22Rv1 (cell line): ENCODE data around the gene MYO10.
"Not testable (repeated sequence)": the region's sequence is repeated elsewhere in the genome, so short reads cannot be mapped to it uniquely, and the experiment has no call there.

Experiments
- H3K27ac ChIP-seq: fragments of 450-650 bp; 2 replicates; pipeline ENCODE4 v1.5.1; 2017
- ZFX ChIP-seq: fragments of 450-650 bp; IDR thresholded peaks from 2 replicates; pipeline ENCODE4 v1.6.1; 2017; ENCODE audit warnings: antibody characterized with exemption, borderline replicate concordance
- TF ChIP-seq, protein P1 (sequence below): fragments of 450-650 bp; IDR thresholded peaks from 2 replicates; pipeline ENCODE4 v1.5.1; 2017; ENCODE audit warnings: mild to moderate bottlenecking

The MYO10 gene

DNA sequence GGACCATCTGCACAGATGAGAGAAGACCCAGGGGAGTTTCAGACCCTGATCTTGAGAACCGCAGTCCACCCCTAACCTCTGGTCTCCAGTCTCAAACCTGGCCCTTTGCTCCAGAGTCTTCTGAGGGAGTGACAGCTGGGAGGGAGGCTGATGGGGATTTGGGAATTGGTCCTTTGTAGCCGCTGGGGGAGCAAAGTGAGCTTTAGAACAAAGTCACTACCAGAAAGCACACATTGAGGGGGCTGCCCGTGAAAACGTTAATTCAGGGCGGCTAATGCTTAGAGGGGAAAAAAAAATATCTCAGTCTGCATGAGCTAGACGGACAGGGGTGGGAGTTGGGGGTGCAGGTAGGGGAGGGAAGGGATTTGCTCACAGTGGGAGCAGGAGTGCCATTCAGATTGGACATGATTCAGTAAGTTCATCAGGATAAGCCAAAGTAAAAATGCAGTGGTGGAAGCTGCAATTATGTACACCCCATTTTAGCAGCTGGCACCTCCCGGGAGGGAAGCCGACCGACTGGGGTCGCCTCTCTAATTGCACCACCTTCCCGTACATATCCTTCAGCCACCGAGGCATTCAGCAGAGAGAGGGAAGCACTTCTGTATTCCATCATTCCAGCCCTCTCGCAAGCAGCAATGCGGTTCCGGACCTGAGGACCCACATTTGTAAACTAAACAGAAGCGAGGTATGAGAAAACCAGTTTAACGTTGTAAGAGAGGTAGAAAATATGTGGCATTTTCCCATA lies 195.8 kb downstream of the MYO10 start:
- no peak overlapping the region for H3K27ac ChIP-seq
- no peak for TF ChIP-seq ZFX
- TF ChIP-seq, protein P1, sequence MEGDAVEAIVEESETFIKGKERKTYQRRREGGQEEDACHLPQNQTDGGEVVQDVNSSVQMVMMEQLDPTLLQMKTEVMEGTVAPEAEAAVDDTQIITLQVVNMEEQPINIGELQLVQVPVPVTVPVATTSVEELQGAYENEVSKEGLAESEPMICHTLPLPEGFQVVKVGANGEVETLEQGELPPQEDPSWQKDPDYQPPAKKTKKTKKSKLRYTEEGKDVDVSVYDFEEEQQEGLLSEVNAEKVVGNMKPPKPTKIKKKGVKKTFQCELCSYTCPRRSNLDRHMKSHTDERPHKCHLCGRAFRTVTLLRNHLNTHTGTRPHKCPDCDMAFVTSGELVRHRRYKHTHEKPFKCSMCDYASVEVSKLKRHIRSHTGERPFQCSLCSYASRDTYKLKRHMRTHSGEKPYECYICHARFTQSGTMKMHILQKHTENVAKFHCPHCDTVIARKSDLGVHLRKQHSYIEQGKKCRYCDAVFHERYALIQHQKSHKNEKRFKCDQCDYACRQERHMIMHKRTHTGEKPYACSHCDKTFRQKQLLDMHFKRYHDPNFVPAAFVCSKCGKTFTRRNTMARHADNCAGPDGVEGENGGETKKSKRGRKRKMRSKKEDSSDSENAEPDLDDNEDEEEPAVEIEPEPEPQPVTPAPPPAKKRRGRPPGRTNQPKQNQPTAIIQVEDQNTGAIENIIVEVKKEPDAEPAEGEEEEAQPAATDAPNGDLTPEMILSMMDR: no peak

DNA sequence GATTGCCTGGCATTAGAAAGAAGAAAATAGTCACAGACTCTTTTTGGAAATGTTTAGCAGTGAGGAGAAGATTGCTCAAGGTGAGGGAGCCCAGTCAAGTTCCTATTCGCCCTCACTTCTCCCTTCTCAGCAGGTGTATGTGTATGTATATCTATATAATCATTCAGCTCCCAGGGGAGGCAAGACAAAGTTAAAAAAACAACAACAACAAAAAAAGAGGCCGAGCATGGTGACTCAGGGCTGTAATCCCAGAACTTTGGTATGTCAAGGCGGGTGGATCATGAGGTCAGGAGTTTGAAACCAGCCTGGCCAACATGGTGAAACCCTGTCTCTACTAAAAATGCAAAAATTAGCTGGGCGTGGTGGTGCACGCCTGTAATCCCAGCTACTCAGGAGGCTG lies 197.7 kb downstream of the MYO10 start:
- H3K27ac ChIP-seq: not testable (repeated sequence)

DNA sequence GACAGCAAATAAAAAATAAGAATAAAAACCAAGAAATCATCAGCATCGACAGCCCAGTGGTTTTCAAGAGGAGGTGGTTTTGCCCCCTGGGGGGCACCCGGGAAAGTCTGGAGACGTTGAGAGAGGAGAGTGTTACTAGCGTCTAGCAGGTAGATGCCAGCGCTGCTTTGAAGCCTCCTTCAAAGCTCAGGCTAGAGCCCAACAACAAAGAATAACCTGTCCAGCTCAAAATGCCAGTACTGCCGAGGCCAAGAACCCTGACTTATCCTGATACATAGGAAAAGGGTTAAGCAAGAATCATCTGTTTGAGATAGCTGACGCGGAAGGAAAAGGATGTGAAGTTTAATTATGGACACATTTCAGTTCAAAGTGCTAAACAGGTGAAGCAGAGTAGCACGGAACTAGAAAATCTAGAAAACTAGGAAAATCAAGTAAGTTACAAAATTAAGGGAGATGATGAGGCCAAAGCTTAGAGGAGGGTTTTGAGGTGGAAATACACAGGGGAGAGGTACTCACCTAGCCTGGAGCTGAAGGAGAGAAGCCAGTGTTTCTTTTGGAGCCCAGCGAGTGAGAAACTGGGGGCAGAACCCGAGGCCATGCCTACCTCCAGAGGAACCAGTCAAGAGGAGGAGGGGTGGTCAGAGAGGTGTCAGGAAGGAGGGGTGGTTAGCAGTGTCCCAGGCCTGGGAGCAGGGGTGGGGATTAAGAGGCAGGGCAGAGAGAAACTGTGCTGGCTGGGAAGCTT lies 198.3 kb downstream of the MYO10 start:
- no peak overlapping the region for H3K27ac ChIP-seq
- no peak for TF ChIP-seq ZFX
- TF ChIP-seq, protein P1: no peak

DNA sequence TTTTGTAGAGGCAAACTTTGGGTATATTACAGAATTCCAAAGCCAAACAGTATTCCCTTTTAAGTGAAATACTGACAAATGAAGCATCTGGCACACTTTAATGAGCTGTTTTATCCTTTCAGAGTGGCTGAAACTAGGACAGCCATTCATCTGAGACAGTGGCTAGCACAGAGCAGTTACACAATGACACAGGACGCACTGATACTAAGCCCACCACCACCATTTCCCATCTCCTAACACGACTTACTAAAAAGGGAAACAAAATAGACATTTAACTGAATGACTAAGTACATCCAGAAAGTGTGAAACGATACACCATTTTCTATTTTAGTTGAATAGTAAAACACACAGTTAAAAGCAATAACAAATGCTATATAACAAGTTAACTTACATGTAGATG lies 198.9 kb downstream of the MYO10 start:
- TF ChIP-seq ZFX: no peak
- TF ChIP-seq, protein P1: no peak
- H3K27ac ChIP-seq: no peak overlapping the region

DNA sequence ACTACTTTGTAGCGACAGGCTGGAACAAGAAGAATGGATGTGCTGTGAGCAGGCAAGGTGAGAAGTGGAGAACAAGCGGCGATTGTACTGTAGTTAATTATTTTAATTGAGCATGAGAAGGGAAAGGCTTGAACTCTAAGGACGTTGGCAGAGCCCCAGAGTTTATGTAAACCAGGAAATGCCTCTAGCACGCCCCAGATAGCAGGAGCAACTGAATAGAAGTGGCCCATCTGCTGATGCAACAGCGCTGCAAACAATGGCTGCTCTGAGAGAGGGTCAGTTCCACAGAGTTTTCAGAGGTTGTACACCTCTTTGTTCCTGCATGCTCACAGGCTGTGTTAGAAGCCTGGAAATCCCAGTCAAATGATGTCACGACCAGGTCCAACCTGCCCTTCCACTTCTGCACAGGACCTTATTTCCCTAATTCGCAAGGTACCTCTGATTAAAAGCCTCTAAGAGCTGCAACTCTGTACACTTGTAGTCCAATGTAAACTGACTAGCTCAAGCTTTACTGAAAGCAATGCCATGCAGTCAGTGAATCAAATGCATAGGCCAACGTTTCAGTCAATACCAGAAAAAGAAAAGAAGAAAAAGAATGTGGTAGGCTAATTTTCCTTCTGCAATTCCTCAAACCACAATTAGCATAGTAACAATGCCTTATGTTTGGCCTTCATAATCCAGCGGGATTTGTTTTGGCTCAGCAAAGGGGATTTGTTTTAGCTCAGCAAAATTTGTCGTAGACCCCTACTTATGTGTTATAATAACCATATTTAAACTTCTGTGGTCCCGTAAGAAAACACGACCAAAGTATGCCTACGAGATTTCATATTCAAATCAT lies 199.7 kb downstream of the MYO10 start:
- no peak for TF ChIP-seq ZFX
- TF ChIP-seq, protein P1: no peak
- peak overlapping the region; percentile 40 for H3K27ac ChIP-seq

DNA sequence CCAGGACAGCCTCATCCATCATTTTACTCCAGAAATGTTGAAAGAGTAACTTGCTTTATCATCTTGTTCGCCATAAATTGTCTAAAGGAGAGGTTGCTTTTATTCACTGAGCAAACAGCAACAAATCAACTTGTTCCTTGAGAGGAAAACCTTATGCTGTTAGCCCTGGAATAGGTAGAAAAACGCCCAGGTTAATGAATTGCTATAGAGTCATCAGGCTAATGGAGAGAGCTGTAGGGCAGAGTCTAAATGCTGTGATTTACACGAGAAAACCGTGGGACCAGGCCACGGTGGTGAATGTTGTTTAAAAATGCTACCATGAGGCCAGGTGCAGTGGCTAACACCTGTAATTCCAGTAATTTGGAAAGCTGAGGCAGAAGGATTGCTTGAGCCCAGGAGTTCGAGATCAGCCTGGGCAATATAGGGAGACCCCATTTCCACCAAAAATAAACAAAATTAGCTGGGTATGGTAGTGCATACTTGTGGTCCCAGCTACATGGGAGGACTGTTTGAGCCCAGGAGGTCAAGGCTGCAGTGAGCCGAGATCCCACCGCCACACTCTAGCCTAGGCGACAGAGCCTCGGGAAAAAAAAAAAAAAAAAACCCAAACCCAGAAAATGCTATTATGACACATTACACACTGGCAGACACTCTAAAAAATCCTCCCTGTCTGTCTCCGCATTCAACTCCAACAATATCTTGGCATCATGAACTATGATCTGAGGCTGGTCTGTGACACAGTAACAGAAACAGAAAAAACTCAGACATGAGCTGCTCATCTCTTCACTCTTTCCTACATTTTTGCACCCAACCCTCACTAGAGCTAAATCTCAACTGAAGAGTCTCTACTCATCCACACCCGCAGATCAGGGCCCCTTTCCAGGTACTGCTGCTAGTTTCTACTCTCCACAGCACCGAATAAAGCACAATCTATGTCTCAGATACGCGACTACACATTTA lies 200.7 kb downstream of the MYO10 start:
- H3K27ac ChIP-seq: no peak overlapping the region
- TF ChIP-seq, protein P1: no peak
